ENCODE measurements around the gene LRRIQ1.

GRCh38 chr12:85004204-85004603 lies 31.9 kb upstream of the LRRIQ1 start:
- no peak for TF ChIP-seq CTCF (conservative IDR thresholded peaks at IDR 0.05; ENCODE audit: low read length)
- no peak for TF ChIP-seq EZH2phosphoT487 (IDR thresholded peaks at IDR 0.05; ENCODE audit: borderline replicate concordance, low read depth, low read length)
